ENCODE measurements around the gene DEPP1. TPM values are rescaled to one million over a fixed set of nuclear protein-coding genes. Genes with fewer than 3 reads are reported as not detected.

DEPP1 gene
- polyA plus RNA-seq, 3 donors = not detected

- intact Hi-C loops (cut with micrococcal nuclease) = no loop called here
- Histone ChIP-seq H3K27me3 (ENCODE audit: control insufficient read depth in 2 of 2, insufficient read depth in 2 of 2, low read length in 2 of 2) (no peaks in the 10 kb centered on the region), H3K4me2 (replicated peaks; ENCODE audit: extremely low read depth, low read length, poor library complexity, severe bottlenecking) (no peak overlapping the region), H3K27ac (ENCODE audit: low read depth in 1 of 2, low read length in 2 of 2) (no peak overlapping the region), H3K9ac (ENCODE audit: insufficient read depth, low read length, poor library complexity, severe bottlenecking) (no peak overlapping the region), H3K4me1 (ENCODE audit: control insufficient read depth in 1 of 2, insufficient read depth in 2 of 2, low read length in 2 of 2) (peaks cover 32 to 39% of the 10 kb centered on the region in 2 donors), H3K79me2 (ENCODE audit: insufficient read depth, low read length) (no peaks in the 10 kb centered on the region), H3K36me3 (replicated peaks in 1 of 2; ENCODE audit: control insufficient read depth in 1 of 2, insufficient read depth in 2 of 2, low read length in 2 of 2) (no peaks in the 10 kb centered on the region), H3K9me3 (replicated peaks in 1 of 2; ENCODE audit: control insufficient read depth in 1 of 2, insufficient read depth in 1 of 2, low read length in 2 of 2) (no peaks in the 10 kb centered on the region), H3K4me3 (replicated peaks in 1 of 3; ENCODE audit: low read depth in 2 of 3, low read length in 3 of 3) (no peak overlapping the region), H4K20me1 (ENCODE audit: insufficient read depth, low read length) (no peaks in the 10 kb centered on the region), H2AFZ (ENCODE audit: insufficient read depth, low read depth, low read length, poor library complexity, severe bottlenecking) (no peak overlapping the region)
- DNase-seq = no peak
- Mint-ChIP-seq H3K27me3 (ENCODE audit: low read depth in 3 of 3) (peaks cover 0 to 5% (median 0%) of the 10 kb centered on the region in 3 donors), H3K27ac (peak overlapping the region in 1 of 7 donors; percentile 19), H3K36me3 (no peaks in the 10 kb centered on the region), H3K4me3 (no peak overlapping the region), H3K9me3 (peaks cover 0 to 2% (median 0%) of the 10 kb centered on the region in 7 donors), H3K4me1 (peaks cover 19% of the 10 kb centered on the region)
- TF ChIP-seq CTCF (IDR thresholded peaks at IDR 0.05) = no peak
- WGBS (ENCODE audit: insufficient coverage) = 98% methylated on average over 7 of the region's 8 CpGs
These were observed 49.0 kb downstream of the DEPP1 start for GRCh38 chr10:44929356-44930255.

GRCh38 chr10:44928462-44928861 lies 50.1 kb downstream of the DEPP1 start:
- Histone ChIP-seq H3K4me1 (ENCODE audit: control insufficient read depth in 1 of 2, insufficient read depth in 2 of 2, low read length in 2 of 2) (peaks cover 20 to 27% of the 10 kb centered on the region in 2 donors), H4K20me1 (ENCODE audit: insufficient read depth, low read length) (no peaks in the 10 kb centered on the region), H3K36me3 (replicated peaks in 1 of 2; ENCODE audit: control insufficient read depth in 1 of 2, insufficient read depth in 2 of 2, low read length in 2 of 2) (no peaks in the 10 kb centered on the region), H3K27ac (ENCODE audit: low read depth in 1 of 2, low read length in 2 of 2) (no peak overlapping the region), H3K27me3 (ENCODE audit: control insufficient read depth in 2 of 2, insufficient read depth in 2 of 2, low read length in 2 of 2) (no peaks in the 10 kb centered on the region), H3K9me3 (replicated peaks in 1 of 2; ENCODE audit: control insufficient read depth in 1 of 2, insufficient read depth in 1 of 2, low read length in 2 of 2) (no peaks in the 10 kb centered on the region), H3K9ac (ENCODE audit: insufficient read depth, low read length, poor library complexity, severe bottlenecking) (no peak overlapping the region), H3K79me2 (ENCODE audit: insufficient read depth, low read length) (no peaks in the 10 kb centered on the region), H3K4me3 (replicated peaks in 1 of 3; ENCODE audit: low read depth in 2 of 3, low read length in 3 of 3) (no peak overlapping the region), H3K4me2 (replicated peaks; ENCODE audit: extremely low read depth, low read length, poor library complexity, severe bottlenecking) (no peak overlapping the region), H2AFZ (ENCODE audit: insufficient read depth, low read depth, low read length, poor library complexity, severe bottlenecking) (no peak overlapping the region)
- no peak for DNase-seq
- no peaks in the 10 kb centered on the region for H3K36me3 Mint-ChIP-seq
- H3K27ac Mint-ChIP-seq = no peak overlapping the region
- peaks cover 0 to 1% (median 0%) of the 10 kb centered on the region in 7 donors for H3K9me3 Mint-ChIP-seq
- H3K27me3 Mint-ChIP-seq (ENCODE audit: low read depth in 3 of 3) = peaks cover 0 to 3% (median 0%) of the 10 kb centered on the region in 3 donors
- intact Hi-C loops (cut with micrococcal nuclease) = no loop called here
- no peak for TF ChIP-seq CTCF (IDR thresholded peaks at IDR 0.05)
- H3K4me1 Mint-ChIP-seq = peaks cover 9% of the 10 kb centered on the region
- H3K4me3 Mint-ChIP-seq = no peak overlapping the region
